Anterior cingulate cortex (tissue), 58 donors: ENCODE measurements around the gene GOPC.
A peak's percentile ranks its signal among the peaks of the same experiment; 100 is the strongest.

ENCODE experiments used
- DNase-seq, 58 donors: peaks; one replicate each; lab custom pipeline; 2025; lab: John Stamatoyannopoulos, UW

Gene GOPC

GRCh38 chr6:117552618-117553017, 49.7 kb downstream of the GOPC start:
- no peak for DNase-seq

DNA sequence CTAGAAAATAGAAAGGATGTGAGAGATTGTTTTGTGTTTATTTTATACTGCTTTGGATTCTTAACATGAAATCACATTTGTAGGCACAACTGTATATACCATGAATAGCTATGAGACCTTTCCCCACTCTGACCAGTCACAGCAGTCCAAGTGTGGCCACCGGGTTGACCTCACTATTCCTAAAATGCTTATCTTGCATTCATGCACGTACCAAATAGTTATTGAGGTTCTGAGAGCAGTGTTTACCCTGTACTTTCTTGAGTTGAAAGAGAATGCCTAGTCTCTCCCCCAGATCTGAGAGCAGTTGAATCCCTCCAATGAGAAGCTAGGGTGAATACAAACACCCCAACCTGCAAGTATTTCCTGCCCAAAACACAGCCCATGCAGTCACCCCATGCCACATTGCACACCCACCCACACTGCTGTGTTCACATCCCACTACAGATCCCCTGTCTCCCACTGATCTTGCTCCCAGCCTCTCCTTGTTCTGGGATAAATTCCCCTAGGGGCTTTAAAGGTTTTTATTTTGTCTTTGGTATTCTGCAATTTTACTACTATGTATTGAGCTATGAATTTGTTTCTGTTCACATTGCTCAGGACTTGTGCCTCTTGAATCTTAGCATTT, 51.6 kb downstream of the GOPC start:
- no peak for DNase-seq

DNA sequence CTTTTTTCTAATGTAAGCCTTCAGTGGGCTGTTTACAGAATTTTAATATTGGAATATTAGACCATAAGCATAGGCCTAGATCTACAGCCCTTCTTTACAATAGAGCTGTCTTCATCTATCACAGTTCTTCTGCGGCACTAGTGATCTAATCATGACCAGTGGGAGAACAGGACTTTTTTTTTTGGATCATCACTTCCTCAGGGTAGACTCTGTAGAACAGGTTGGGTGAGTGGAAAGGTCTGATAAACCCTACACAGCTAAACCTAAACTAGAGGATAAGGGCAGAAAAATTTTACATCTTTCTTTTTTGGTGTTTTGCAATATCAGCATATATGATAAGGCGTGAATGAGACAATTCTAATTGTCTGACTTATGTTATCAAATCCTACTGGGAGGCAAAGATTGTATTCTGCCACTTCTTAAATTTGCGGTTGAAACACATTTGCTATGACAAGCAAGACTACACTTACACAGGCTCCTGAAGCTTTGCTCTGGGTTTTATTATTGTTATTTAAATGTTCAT, 52.2 kb downstream of the GOPC start:
- DNase-seq = no peak

- no peak for DNase-seq
Observed at GRCh38 chr6:117549611-117550010, 52.7 kb downstream of the GOPC start.

- no peak for DNase-seq
Observed at GRCh38 chr6:117548797-117549301, 53.5 kb downstream of the GOPC start.

GRCh38 chr6:117547688-117548621, 54.4 kb downstream of the GOPC start:
- DNase-seq = peak in 51 of 58 donors; percentile 12 to 70 (median 36)

DNA sequence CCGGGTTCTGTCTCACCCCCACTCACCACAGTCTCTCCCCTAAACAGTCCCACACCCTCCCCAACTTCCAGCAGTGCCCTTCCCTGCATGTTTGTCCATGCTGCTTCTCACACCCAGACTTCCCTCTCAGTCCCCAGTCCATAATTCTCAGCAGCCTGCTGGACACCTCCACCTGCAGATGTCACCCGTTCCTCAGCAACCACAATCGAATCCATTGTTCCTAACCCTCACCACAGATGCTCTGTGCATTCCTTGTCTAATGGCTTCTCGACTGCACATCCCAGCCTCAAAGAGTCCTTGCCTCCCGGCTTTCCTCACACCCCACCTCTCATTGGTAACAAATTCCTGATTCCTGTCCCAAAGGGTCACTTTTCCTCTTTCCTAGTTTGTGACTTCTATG, 55.6 kb downstream of the GOPC start:
- no peak for DNase-seq

- DNase-seq = no peak
Observed at GRCh38 chr6:117545161-117545595, 57.1 kb downstream of the GOPC start.

GRCh38 chr6:117544716-117545115, 57.6 kb downstream of the GOPC start:
- DNase-seq = no peak

DNA sequence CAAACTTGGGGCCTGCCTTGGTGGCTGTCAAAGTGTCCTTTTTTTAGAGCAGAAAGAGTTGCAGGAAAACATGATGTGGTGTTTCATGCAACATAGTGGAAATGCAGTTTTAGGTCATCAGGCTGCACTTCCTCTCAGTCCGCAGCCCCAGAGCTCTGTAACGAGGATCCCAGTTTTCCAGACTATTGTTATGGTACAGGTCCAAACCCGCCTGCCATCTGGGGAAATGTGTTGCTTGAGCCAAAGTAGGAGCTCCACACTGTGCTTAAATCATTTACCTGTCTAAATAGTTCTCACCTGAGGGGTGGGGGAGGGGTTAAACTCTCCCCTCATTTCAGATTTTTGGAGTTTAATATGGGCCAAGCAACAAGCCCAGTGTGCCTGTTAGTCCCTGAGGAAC, 59.8 kb downstream of the GOPC start:
- DNase-seq = no peak

DNA sequence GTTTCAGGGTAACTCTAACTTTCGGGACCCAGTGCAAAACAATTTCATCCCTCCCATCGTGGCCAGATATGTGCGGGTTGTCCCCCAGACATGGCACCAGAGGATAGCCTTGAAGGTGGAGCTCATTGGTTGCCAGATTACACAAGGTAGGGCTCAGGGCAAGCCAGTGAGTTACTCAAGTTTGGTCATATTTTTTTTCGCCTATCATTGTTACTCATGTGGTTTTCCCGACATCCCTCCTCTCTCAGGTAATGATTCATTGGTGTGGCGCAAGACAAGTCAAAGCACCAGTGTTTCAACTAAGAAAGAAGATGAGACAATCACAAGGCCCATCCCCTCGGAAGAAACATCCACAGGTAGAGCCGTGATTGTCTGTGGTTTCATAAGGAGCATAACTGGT, 61.6 kb downstream of the GOPC start:
- no peak for DNase-seq

GRCh38 chr6:117538615-117539014, 63.7 kb downstream of the GOPC start:
- no peak for DNase-seq

DNA sequence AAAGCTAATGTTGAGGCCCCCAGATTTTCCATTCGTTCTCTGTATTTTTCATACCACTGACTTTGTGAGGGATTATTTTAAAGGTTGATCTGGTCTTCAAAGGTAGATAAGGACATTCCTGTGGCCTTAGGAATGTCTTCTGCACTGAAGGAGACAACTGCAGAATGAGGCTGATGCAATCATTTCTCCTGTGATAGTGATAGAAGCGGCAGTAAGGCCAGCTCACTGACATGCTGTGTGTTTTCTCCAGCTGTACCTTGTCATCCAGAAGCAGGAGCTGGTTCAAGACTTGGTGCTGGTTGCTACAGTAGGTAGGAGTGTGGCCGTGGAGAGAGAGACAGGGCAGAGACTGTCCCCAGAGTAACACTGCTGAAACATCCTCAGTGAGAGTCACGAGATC, 66.0 kb downstream of the GOPC start:
- DNase-seq = no peak

GRCh38 chr6:117534974-117535373, 67.3 kb downstream of the GOPC start:
- no peak for DNase-seq

GRCh38 chr6:117533775-117534174, 68.5 kb downstream of the GOPC start:
- DNase-seq = no peak

DNA sequence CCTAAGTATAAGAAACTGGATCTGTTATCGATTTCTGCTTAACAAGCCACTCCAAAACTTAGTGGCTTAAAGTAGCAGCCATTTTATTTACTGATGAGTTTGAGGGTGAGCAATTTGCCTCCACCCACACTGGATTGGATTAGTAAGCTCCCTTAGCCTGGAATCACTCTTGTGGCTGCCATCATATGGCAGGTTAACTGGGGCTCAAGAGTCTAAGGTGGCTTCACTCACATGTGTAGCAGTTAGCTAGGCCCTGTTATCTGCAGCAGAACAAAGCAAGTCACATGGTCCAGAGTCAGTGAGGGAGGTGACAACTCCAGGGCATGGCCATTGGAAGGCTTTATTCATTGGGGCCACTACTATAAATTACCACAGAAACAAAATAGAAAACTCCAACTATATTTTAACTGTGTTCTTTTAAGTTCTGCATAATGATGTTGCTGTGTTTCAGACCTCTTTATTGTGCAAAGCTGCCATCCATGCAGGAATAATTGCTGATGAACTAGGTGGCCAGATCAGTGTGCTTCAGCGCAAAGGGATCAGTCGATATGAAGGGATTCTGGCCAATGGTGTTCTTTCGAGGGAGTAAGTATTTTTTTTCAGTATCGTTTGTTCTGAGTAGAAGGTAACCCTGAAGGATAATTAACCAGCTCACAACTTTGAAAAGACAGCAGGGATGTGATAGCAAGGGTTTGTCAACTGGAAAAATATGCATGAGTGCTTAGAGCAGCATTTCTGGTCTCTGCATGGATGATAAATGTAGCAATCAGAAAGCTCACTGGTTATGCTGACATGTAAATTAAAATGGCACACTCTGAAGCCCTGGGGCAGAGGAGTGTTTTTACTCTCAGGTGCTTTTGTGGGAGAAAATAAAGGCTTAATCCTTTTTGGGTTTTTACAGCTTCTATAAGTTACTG, 70.2 kb downstream of the GOPC start:
- DNase-seq = no peak

GRCh38 chr6:117531346-117531745, 71.0 kb downstream of the GOPC start:
- no peak for DNase-seq

DNA sequence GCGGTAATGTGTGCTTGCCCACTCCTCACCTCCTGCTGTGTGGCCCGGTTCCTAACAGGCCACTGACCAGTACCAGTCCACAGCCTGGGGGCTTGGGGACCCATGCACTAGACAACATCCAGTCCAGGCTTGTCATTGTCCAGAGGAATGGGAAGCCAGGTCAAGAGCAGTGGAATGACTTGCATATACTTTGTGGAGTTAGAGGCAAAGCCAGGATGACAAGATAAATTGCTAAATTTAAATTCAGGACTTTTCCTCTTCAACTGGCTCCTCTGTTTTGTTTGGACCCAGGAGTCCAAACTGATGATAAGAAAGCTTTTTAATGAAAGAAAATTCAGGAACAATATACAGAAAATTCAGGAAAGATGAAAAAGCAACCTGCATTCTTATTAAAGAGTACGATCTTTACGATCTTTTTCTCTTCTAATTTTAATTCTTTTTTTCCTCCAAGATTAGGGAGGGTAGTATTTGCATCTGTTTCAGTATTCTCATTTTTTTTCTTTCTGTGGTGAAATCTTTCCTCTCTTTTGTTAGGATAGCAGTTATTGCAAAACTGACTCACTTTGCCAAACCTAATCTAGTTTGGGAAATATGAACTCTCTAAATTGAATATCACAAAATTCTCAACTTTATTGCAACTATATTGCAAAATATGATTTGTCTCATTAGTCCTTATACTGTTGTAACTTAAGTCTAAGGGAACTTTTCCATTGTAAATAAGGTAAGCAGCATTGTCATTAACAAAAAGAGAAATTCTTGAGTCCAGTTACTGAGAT, 71.7 kb downstream of the GOPC start:
- no peak for DNase-seq

DNA sequence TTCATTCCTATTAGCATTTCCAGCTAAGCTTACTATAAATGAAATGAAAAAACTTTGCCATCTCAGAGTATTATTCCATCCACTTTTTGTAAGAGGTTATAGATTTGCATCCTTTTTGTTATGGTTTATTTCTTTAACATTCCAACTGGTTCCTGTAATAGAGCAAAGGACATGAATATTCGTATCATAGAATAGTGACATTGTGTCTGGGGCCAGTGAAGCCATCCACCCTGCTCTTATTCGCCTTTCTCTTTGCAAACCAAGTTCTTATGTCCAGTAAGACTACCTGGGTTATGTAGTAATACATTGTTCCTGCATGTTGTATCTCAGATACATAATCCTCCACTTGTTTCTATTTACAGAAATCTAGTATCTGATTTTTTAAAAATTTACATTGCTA, 76.7 kb downstream of the GOPC start:
- no peak for DNase-seq
